HuH-7.5 (cell line): ENCODE results near the gene RPTOR.

Experiments used
- DNase-seq: peaks from one replicate; pipeline ENCODE4 v3.0.0; 2011; ENCODE audit warnings: low spot score

Gene RPTOR

DNA sequence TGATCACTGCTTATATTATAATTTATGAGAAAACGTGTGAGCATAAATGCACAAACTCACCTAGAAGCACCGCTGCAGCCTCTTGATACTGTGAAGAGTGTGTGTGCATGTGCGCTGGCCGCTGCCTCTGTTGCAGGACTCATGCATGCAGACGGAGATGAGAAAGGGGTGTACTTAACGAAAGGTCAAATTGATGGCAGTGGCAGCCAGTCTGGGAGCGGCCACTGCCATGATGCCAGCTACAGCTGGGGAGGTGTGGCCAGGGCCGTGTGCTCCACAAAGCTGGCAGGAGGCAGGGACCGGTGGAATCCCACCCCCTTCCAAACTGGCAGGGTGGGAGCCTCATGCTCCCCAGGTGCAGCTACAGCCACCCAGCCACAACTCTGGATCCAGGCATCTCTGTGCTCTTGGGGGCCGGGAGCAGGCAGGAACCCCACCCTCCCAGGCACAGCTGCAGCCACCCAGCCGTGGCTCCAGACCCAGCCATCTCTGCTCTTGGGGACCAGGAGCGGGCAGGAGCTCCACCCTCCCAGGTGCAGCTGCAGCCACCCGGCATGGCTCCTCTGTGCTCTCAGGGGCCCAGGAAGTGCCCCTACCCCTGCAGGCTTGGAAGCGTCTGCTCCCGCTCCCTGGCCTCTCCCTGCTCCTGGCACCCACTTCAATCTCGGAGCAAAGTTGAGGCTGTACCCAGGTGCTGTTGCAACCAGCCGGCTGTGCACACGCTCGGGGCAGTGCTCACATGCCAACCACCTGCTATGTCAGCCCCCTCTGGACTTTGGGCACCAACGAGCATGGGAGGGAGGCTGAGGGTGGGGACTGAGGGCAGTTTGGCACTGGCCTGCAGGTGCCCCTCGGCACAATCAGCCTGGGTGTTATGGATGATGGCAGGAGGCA, 369.5 kb downstream of the RPTOR start:
- no peak for DNase-seq

- DNase-seq, result no peak
Observed at GRCh38 chr17:80916246-80916645, 371.6 kb downstream of the RPTOR start.

GRCh38 chr17:80917716-80918560, 373.3 kb downstream of the RPTOR start:
- no peak for DNase-seq

GRCh38 chr17:80918731-80919130, 374.1 kb downstream of the RPTOR start:
- no peak for DNase-seq

DNA sequence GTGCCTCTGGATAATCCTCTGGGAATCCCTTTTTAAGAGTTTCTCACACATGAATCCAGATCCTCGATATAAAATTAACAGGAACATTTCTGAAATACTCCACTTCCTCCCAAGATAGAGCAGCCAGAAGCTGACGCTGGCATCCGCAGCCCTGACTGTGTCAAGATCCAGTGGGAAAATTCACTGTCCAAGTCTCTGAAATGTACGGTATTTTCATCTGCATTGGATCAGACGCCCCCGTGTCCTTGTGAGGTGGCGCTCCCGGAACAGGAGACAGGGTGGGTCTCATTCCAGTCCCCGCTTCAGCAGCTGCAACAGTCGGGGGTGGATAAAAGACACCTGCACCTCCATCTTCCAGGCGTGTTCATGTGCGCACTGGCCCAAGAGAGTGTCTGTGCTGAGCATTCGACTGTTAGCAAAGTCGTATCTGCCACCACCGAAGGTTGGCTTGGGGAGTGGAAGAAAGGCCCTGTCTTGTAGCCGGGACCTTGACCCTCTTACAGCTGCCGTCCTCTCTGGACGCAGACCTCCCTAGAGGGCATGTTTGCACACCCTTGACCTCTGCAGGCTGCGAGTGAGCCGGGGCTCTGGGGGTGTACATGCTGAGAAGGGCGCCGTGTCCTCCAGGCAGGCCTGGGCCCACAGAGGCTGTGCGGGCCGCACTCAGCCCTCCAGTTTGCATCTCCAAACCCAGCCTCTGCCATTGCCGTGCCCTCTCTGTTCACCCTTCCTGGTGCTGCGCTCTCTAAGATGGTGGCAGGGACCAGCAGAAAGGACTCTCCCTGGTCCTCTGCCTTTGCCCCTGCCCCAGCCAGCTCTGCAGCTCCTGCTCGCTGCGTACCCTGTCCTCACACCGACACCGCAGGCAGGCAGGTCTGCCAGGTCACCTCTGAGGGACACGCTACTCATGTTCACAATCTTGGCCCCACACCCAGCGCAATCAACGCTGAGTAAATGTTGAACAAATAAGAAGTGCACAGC, 375.0 kb downstream of the RPTOR start:
- DNase-seq, result no peak

GRCh38 chr17:80920441-80920840, 375.8 kb downstream of the RPTOR start:
- DNase-seq, result no peak

GRCh38 chr17:80921159-80921558, 376.5 kb downstream of the RPTOR start:
- DNase-seq, result no peak

GRCh38 chr17:80921741-80922579, 377.3 kb downstream of the RPTOR start:
- DNase-seq, result no peak

DNA sequence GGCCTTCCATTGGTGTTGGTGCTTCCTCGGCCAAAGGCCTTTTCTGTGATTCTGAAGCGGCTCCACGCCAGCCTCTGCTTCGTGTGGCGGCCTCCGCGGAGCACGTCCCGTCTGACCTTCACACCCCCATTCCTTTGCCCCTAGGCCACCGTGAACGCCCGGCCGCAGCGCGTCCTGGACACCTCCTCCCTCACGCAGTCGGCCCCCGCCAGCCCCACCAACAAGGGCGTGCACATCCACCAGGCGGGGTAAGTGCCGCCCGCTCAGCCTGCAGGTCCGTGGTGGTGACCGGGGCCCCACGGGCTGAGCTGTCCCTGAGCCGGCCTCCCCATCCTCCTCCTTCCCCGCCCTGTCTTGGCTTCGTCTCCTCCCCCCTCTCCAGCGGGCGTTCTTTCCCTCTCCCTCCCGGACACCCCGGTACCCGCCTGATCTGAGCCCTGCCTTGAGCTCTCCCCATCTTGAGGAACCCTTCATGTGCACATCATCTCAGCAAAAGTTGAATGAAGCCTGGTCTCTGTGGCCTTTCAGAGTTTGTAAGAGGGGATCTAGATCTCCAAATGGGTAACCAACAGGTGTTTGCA, 378.0 kb downstream of the RPTOR start:
- no peak for DNase-seq

DNA sequence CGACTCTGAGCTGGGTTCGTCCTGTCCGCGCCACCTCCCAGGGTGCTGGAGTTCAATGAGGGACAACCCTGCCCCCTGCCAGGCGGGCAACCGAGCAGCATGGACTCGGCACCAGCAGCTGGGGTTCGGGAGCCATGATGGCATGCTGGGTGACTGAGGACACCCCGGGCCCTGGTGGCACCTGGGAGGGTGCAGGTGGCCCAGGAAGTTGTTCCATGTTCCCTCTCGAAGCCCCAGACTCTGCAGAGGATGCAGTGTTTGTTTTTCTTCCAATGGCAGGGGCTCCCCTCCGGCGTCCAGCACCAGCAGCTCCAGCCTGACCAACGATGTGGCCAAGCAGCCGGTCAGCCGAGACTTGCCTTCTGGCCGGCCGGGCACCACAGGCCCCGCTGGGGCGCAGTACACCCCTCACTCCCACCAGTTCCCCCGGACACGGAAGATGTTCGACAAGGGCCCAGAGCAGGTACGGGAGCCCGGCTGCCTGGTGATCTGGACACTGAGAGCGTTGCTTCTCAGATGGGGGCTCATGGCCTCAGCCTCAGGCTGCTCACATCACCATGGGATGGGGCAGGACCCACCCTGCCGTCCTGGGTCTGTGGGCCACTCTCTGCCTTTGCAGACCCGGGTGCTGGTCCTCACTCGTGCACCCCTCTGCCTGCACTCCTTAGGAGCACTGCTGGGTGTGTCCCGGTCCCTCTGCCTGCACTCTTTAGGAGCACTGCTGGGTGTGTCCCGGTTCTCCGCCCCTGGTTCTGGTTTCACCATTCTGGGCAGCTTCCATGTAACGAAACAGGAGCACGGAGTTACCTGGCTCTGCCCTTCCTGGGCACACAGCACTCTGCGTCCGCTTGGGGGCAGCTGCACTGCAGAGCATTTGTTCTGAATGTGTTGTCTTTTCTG, 378.8 kb downstream of the RPTOR start:
- no peak for DNase-seq

DNA sequence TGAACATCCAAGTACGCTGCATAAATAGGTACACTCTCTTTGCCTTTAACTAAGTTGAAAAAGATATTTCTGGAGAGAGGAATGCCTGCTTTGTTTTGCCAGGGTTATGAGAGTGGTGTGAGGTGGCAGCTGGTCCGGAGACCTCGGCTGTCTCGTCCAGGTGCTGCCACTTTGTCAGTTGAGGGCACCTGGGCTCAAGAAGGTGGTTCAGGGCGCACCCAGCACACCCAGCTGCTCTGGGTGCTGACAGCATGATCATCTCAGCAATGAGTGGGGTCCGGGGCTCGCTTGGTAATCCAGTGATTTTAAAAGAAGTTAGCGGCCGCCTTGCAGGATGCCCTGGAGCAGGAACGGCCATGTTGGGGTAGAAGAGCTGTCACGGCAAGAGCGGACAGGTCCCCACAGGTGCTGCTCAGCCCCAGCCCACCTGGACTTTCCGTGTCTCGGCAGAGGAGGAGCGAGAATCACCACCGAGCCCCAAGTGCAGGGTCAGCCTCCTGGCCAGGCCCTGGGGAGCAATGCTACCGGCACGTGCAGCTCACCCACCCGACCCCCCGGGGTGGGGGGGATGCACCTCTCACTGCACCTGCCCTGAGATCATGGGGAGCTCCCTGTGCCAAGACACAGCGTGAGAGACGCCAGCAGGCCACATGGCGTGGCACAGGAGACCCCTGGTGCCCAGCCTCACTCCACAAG, 379.6 kb downstream of the RPTOR start:
- no peak for DNase-seq

DNA sequence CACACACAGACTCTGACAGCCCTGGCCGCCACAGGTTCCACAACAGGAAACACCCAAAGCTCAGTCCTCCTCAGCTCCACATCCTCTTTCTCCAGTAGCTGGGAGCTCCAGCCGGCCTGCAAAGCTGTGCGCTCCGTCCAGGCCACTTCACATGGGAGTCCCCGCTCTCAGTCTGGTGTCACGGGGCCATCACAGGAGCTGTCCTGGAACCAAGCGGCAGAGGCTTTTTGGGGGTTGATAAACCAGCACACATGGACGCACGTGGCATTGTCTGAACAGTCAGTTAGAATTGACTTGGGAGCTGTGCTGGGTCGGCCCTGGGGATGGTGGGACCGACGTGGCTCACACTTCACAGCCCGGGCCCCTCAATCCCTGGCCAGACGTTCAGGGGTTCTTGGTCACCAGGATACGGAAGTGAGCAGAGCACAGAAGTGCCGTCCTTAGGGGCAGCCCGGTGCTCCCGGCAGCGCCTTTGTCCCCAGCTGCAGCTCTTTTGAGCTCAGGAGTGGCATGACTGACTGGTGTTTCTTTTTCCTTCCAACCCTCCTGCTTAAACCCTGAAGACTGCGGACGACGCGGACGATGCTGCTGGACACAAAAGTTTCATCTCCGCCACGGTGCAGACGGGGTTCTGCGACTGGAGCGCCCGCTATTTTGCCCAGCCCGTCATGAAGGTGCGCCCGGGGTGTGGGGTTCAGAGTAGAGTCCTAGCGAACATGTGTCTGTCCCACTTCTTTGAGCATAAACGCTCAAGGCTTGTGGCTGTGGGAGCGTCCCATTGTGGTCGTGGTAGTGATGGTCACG, 380.4 kb downstream of the RPTOR start:
- no peak for DNase-seq

DNA sequence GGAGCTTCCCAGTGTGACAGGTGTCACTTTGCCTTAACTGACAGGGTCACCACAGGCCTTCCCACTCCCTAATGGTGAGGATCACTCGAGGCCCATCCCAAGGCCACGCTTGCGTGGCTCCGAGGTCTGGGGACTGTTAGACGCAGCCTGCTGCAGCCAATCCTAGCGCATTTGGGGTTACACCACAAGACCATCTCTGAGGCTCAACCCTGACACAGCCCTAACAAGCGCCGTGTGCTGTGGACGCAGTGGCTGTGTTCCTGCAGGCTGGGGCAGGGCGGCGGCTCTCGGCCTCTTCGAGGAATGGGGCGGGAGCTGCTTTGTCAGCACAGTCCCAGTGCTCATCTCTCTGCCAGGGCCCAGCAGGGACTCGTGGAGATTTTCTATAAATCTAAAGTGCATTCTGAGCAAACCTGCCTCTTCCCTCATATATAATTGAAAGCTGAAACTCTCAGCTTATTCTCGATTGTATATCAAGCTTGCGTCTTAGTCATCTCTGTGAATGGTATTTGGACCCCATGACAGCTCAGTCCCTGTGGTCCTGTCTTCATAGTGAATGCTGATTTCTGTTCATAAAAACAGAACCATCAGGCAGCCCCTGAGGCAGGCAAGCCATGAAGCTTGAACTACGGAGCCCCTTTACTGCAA, 381.2 kb downstream of the RPTOR start:
- DNase-seq, result no peak

GRCh38 chr17:80926591-80927250, 382.1 kb downstream of the RPTOR start:
- DNase-seq, result no peak

DNA sequence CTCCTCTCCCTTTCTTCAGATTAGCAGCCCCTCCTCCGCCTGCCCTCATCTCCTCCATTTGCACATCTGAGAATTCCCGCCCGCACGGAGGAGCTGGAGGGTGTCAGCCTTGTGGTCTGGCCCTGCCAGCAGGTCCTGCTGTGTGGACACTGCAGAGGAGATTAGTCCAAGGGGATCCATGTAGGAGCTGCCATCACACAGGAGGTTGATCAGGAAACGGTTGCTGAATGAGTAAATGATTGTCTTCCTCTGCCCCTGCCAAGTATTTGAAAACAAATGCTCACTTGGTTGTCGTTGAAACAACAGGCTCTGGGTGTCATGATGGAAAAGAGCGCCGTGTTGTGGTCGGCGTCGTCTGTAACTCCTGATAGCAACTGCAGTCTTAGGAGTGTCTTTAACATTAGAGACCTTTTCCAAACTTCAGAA, 383.2 kb downstream of the RPTOR start:
- DNase-seq, result no peak

- DNase-seq, result no peak
Observed at GRCh38 chr17:80929449-80929848, 384.8 kb downstream of the RPTOR start.
